SIG-M5 (cell line): ENCODE measurements around the gene SAMD3.
"Not testable (repeated sequence)": the region's sequence is repeated elsewhere in the genome, so short reads cannot be mapped to it uniquely, and the experiment has no call there.

Experiments
- DNase-seq: peaks from one replicate; lab custom pipeline; 2025; lab: John Stamatoyannopoulos, UW

SAMD3 gene

GRCh38 chr6:130222775-130223174, at the start of gene SAMD3:
SAMD3 (minus strand) TSS chr6:130222951; CDS start chr6:130215273, 7,678 bp downstream.
- no peak for DNase-seq

- no peak for DNase-seq
These were observed 47.4 kb upstream of the SAMD3 start for GRCh38 chr6:130269969-130270635.

GRCh38 chr6:130265553-130265952, 42.8 kb upstream of the SAMD3 start:
- DNase-seq: not testable (repeated sequence)

GRCh38 chr6:130262008-130262407, 39.3 kb upstream of the SAMD3 start:
- no peak for DNase-seq

- DNase-seq: not testable (repeated sequence)
These were observed 38.8 kb upstream of the SAMD3 start for GRCh38 chr6:130261558-130261957.

GRCh38 chr6:130260614-130261241, 38.0 kb upstream of the SAMD3 start:
- DNase-seq: not testable (repeated sequence)

GRCh38 chr6:130260050-130260462, 37.3 kb upstream of the SAMD3 start:
- DNase-seq: not testable (repeated sequence)

- DNase-seq: no peak
These were observed 36.8 kb upstream of the SAMD3 start for GRCh38 chr6:130259557-130259956.

- DNase-seq: no peak
These were observed 36.4 kb upstream of the SAMD3 start for GRCh38 chr6:130259140-130259539.

- no peak for DNase-seq
These were observed 29.9 kb upstream of the SAMD3 start for GRCh38 chr6:130252527-130253237.

GRCh38 chr6:130245267-130245666, 22.5 kb upstream of the SAMD3 start:
- no peak for DNase-seq

- no peak for DNase-seq
These were observed 22.0 kb upstream of the SAMD3 start for GRCh38 chr6:130244728-130245127.

- no peak for DNase-seq
These were observed 17.5 kb upstream of the SAMD3 start for GRCh38 chr6:130240232-130240631.

- DNase-seq: no peak
These were observed 17.0 kb upstream of the SAMD3 start for GRCh38 chr6:130239755-130240154.

- DNase-seq: no peak
These were observed 10.6 kb upstream of the SAMD3 start for GRCh38 chr6:130233330-130233729.

GRCh38 chr6:130230531-130230930, 7.8 kb upstream of the SAMD3 start:
- not testable (repeated sequence) for DNase-seq

GRCh38 chr6:130229645-130230044, 6.9 kb upstream of the SAMD3 start:
- DNase-seq: no peak

- no peak for DNase-seq
These were observed 757 bp upstream of the SAMD3 start for GRCh38 chr6:130223508-130223907.

- no peak for DNase-seq
These were observed 4.6 kb downstream of the SAMD3 start for GRCh38 chr6:130218134-130218533.

GRCh38 chr6:130216620-130217019, 6.1 kb downstream of the SAMD3 start:
- DNase-seq: no peak

- no peak for DNase-seq
These were observed 7.2 kb downstream of the SAMD3 start for GRCh38 chr6:130215526-130215925.

GRCh38 chr6:130212215-130212874, 10.4 kb downstream of the SAMD3 start:
- DNase-seq: no peak

- no peak for DNase-seq
These were observed 11.1 kb downstream of the SAMD3 start for GRCh38 chr6:130211691-130212090.
